SK-N-SH treated with all-trans-retinoic acid at 6 μM for 48 hours (cell line): ENCODE results near the gene WFIKKN2.

Experiments used
- ATAC-seq: fragments of 200-7000 bp; cut with Tn5 transposase; 3 replicates; pipeline ENCODE4 v1.9.1; 2020; ENCODE audit warnings: mild to moderate bottlenecking, moderate library complexity
- ARNTL ChIP-seq: fragments of 450-650 bp; formaldehyde crosslinking; IDR thresholded peaks from 2 replicates; pipeline ENCODE4 v1.5.0; 2020; ENCODE audit warnings: low read depth, mild to moderate bottlenecking, moderate library complexity, borderline replicate concordance
- BACH2 ChIP-seq: fragments of 250-450 bp; sonication (Bioruptor Pico); IDR thresholded peaks from 2 replicates; pipeline ENCODE4 v1.9.0; 2021; ENCODE audit warnings: mild to moderate bottlenecking, borderline replicate concordance
- CSDC2 ChIP-seq: fragments of 250-450 bp; sonication (Bioruptor Pico); IDR thresholded peaks from 2 replicates; pipeline ENCODE4 v1.5.0; 2020; ENCODE audit warnings: mild to moderate bottlenecking, moderate library complexity
- ESRRG ChIP-seq: fragments of 250-450 bp; sonication (Bioruptor Pico); IDR thresholded peaks from 2 replicates; pipeline ENCODE4 v1.6.1; 2021; ENCODE audit warnings: mild to moderate bottlenecking
- GLIS3 ChIP-seq: fragments of 250-450 bp; sonication (Bioruptor Pico); IDR thresholded peaks from 2 replicates; pipeline ENCODE4 v1.5.0; 2020; ENCODE audit warnings: mild to moderate bottlenecking, moderate library complexity
- ISL1 ChIP-seq: fragments of 250-450 bp; sonication (Bioruptor Pico); IDR thresholded peaks from 2 replicates; pipeline ENCODE4 v2.1.2; 2022; ENCODE audit warnings: mild to moderate bottlenecking, moderate library complexity
- PATZ1 ChIP-seq: fragments of 250-450 bp; sonication (Bioruptor Pico); IDR thresholded peaks from 2 replicates; pipeline ENCODE4 v1.8.0; 2020; ENCODE audit warnings: mild to moderate bottlenecking, moderate library complexity, borderline replicate concordance
- PPARA ChIP-seq: fragments of 250-450 bp; sonication (Bioruptor Pico); IDR thresholded peaks from 2 replicates; pipeline ENCODE4 v1.5.0; 2020; ENCODE audit warnings: mild to moderate bottlenecking, borderline replicate concordance
- RARB ChIP-seq: fragments of 250-450 bp; sonication (Bioruptor Pico); IDR thresholded peaks from 2 replicates; pipeline ENCODE4 v1.8.0; 2021; ENCODE audit warnings: mild to moderate bottlenecking, moderate library complexity
- TCF4 ChIP-seq: fragments of 250-450 bp; sonication (Bioruptor Pico); IDR thresholded peaks from 2 replicates; pipeline ENCODE4 v1.8.0; 2021; ENCODE audit warnings: mild to moderate bottlenecking, moderate library complexity, borderline replicate concordance
- TOX ChIP-seq: fragments of 250-450 bp; sonication (Bioruptor Pico); IDR thresholded peaks from 2 replicates; pipeline ENCODE4 v1.8.0; 2021; ENCODE audit warnings: mild to moderate bottlenecking, moderate library complexity, borderline replicate concordance
- ZC3H10 ChIP-seq: fragments of 250-450 bp; sonication (Bioruptor Pico); IDR thresholded peaks from 2 replicates; pipeline ENCODE4 v1.5.1; 2021; ENCODE audit warnings: mild to moderate bottlenecking, moderate library complexity
- ZFP30 ChIP-seq: fragments of 450-650 bp; formaldehyde crosslinking; IDR thresholded peaks from 2 replicates; pipeline ENCODE4 v1.5.0; 2022; ENCODE audit warnings: mild to moderate bottlenecking, moderate library complexity
- ZNF565 ChIP-seq: fragments of 450-650 bp; formaldehyde crosslinking; conservative IDR thresholded peaks from 2 replicates; pipeline ENCODE4 v1.5.0; 2020; ENCODE audit warnings: low read depth, mild to moderate bottlenecking, moderate library complexity
- ZNF70 ChIP-seq: fragments of 450-650 bp; formaldehyde crosslinking; IDR thresholded peaks from 2 replicates; pipeline ENCODE4 v1.5.0; 2020; ENCODE audit warnings: mild to moderate bottlenecking, moderate library complexity
- ZNF8 ChIP-seq: fragments of 450-650 bp; formaldehyde crosslinking; IDR thresholded peaks from 2 replicates; pipeline ENCODE4 v1.5.0; 2020; ENCODE audit warnings: mild to moderate bottlenecking, moderate library complexity
- TF ChIP-seq, protein P1 (sequence below): fragments of 250-450 bp; sonication (Bioruptor Pico); IDR thresholded peaks from 2 replicates; pipeline ENCODE4 v1.5.0; 2020; ENCODE audit warnings: mild to moderate bottlenecking, moderate library complexity
- TF ChIP-seq, protein P2 (sequence below): fragments of 250-450 bp; sonication (Bioruptor Pico); IDR thresholded peaks from 2 replicates; pipeline ENCODE4 v1.5.1; 2020; ENCODE audit warnings: low read depth, mild to moderate bottlenecking, moderate library complexity
- TF ChIP-seq, protein P3 (sequence below): fragments of 250-450 bp; sonication (Bioruptor Pico); IDR thresholded peaks from 2 replicates; pipeline ENCODE4 v1.8.0; 2021; ENCODE audit warnings: low read depth, mild to moderate bottlenecking, moderate library complexity, borderline replicate concordance

Gene WFIKKN2

GRCh38 chr17:50792132-50792531 is 43.3 kb upstream of the WFIKKN2 start (continued):
- TF ChIP-seq ZNF70 (CRISPR knock-in tag) (no peak), PATZ1 (CRISPR knock-in tag) (no peak), ZFP30 (CRISPR knock-in tag) (no peak)
- TF ChIP-seq, protein P1, sequence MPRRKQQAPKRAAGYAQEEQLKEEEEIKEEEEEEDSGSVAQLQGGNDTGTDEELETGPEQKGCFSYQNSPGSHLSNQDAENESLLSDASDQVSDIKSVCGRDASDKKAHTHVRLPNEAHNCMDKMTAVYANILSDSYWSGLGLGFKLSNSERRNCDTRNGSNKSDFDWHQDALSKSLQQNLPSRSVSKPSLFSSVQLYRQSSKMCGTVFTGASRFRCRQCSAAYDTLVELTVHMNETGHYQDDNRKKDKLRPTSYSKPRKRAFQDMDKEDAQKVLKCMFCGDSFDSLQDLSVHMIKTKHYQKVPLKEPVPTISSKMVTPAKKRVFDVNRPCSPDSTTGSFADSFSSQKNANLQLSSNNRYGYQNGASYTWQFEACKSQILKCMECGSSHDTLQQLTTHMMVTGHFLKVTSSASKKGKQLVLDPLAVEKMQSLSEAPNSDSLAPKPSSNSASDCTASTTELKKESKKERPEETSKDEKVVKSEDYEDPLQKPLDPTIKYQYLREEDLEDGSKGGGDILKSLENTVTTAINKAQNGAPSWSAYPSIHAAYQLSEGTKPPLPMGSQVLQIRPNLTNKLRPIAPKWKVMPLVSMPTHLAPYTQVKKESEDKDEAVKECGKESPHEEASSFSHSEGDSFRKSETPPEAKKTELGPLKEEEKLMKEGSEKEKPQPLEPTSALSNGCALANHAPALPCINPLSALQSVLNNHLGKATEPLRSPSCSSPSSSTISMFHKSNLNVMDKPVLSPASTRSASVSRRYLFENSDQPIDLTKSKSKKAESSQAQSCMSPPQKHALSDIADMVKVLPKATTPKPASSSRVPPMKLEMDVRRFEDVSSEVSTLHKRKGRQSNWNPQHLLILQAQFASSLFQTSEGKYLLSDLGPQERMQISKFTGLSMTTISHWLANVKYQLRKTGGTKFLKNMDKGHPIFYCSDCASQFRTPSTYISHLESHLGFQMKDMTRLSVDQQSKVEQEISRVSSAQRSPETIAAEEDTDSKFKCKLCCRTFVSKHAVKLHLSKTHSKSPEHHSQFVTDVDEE (CRISPR knock-in tag) = no peak

GRCh38 chr17:50793007-50793406 is 42.4 kb upstream of the WFIKKN2 start:
- no peak for ATAC-seq
- TF ChIP-seq PPARA (no peak), GLIS3 (CRISPR knock-in tag) (no peak), TOX (CRISPR knock-in tag) (no peak), ZC3H10 (CRISPR knock-in tag) (no peak), ZNF565 (CRISPR knock-in tag) (no peak), TCF4 (CRISPR knock-in tag) (no peak), ARNTL (CRISPR knock-in tag) (no peak), RARB (CRISPR knock-in tag) (no peak), BACH2 (CRISPR knock-in tag) (no peak), CSDC2 (no peak), ZNF8 (CRISPR knock-in tag) (no peak), ESRRG (no peak), PATZ1 (CRISPR knock-in tag) (no peak)
- TF ChIP-seq, protein P2, sequence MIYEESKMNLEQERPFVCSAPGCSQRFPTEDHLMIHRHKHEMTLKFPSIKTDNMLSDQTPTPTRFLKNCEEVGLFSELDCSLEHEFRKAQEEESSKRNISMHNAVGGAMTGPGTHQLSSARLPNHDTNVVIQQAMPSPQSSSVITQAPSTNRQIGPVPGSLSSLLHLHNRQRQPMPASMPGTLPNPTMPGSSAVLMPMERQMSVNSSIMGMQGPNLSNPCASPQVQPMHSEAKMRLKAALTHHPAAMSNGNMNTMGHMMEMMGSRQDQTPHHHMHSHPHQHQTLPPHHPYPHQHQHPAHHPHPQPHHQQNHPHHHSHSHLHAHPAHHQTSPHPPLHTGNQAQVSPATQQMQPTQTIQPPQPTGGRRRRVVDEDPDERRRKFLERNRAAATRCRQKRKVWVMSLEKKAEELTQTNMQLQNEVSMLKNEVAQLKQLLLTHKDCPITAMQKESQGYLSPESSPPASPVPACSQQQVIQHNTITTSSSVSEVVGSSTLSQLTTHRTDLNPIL = no peak
- TF ChIP-seq, protein P3, sequence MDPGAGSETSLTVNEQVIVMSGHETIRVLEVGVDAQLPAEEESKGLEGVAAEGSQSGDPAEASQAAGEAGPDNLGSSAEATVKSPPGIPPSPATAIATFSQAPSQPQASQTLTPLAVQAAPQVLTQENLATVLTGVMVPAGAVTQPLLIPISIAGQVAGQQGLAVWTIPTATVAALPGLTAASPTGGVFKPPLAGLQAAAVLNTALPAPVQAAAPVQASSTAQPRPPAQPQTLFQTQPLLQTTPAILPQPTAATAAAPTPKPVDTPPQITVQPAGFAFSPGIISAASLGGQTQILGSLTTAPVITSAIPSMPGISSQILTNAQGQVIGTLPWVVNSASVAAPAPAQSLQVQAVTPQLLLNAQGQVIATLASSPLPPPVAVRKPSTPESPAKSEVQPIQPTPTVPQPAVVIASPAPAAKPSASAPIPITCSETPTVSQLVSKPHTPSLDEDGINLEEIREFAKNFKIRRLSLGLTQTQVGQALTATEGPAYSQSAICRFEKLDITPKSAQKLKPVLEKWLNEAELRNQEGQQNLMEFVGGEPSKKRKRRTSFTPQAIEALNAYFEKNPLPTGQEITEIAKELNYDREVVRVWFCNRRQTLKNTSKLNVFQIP = no peak
- TF ChIP-seq, protein P1 (CRISPR knock-in tag) = no peak

- no peak for ATAC-seq
- TF ChIP-seq PPARA (no peak), ISL1 (CRISPR knock-in tag) (no peak), ZNF70 (CRISPR knock-in tag) (no peak), TOX (CRISPR knock-in tag) (no peak), GLIS3 (CRISPR knock-in tag) (no peak), ZNF8 (CRISPR knock-in tag) (no peak), TCF4 (CRISPR knock-in tag) (no peak)
- TF ChIP-seq, protein P3 = no peak
- TF ChIP-seq, protein P1 (CRISPR knock-in tag) = no peak
Observed at GRCh38 chr17:50794361-50794760, 41.0 kb upstream of the WFIKKN2 start.
